PFSK-1 (cell line): ENCODE measurements around the gene FAM236C.
"Not testable (repeated sequence)": the region's sequence is repeated elsewhere in the genome, so short reads cannot be mapped to it uniquely, and the experiment has no call there.

Experiments used
- POLR2AphosphoS5 ChIP-seq: IDR thresholded peaks from 2 replicates; pipeline ENCODE4 v1.6.1; 2012; ENCODE audit warnings: low read depth, mild to moderate bottlenecking, control low read depth, low read length, moderate library complexity
- SIN3A ChIP-seq: IDR thresholded peaks from 2 replicates; pipeline ENCODE4 v1.6.1; 2012; ENCODE audit warnings: mild to moderate bottlenecking, low read length, moderate library complexity, borderline replicate concordance; ENCODE audit not compliant: insufficient read depth
- TAF1 ChIP-seq: IDR thresholded peaks from 2 replicates; pipeline ENCODE4 v1.6.1; 2012; ENCODE audit warnings: low read length, control low read depth, borderline replicate concordance; ENCODE audit not compliant: insufficient read depth
- TF ChIP-seq, protein P1 (sequence below), 2 experiments: IDR thresholded peaks; 2 replicates each; pipeline versions ENCODE4 v1.6.1 to v1.8.0; 2011 to 2012; ENCODE audit warnings: low read depth in 2 of 2, low read length in 2 of 2, control low read depth in 1 of 2, inconsistent platforms in 1 of 2, mild to moderate bottlenecking in 1 of 2, moderate library complexity in 1 of 2; ENCODE audit not compliant: insufficient read depth in 1 of 2

DNA sequence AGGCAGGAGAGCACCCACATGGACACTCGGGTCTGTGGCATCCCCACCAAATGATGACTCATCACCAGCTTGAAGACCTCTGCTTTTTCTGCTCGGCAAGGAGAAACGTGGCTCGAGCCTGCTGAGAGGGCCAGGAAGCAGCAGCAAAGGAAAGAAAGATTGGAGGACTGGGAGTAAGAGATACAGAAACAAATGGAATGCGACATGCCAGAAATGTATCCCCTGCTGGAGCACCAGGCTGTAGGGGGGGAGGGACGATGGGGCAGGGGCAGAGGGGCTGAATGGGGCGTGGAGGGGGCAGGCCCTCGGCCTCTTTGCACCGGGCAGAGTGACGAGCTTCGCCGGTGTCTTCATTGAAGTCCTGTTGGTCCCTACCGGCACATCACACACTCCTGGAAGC, at the start of gene FAM236C:
- not testable (repeated sequence) for TF ChIP-seq POLR2AphosphoS5, SIN3A, TAF1
- TF ChIP-seq, protein P1, sequence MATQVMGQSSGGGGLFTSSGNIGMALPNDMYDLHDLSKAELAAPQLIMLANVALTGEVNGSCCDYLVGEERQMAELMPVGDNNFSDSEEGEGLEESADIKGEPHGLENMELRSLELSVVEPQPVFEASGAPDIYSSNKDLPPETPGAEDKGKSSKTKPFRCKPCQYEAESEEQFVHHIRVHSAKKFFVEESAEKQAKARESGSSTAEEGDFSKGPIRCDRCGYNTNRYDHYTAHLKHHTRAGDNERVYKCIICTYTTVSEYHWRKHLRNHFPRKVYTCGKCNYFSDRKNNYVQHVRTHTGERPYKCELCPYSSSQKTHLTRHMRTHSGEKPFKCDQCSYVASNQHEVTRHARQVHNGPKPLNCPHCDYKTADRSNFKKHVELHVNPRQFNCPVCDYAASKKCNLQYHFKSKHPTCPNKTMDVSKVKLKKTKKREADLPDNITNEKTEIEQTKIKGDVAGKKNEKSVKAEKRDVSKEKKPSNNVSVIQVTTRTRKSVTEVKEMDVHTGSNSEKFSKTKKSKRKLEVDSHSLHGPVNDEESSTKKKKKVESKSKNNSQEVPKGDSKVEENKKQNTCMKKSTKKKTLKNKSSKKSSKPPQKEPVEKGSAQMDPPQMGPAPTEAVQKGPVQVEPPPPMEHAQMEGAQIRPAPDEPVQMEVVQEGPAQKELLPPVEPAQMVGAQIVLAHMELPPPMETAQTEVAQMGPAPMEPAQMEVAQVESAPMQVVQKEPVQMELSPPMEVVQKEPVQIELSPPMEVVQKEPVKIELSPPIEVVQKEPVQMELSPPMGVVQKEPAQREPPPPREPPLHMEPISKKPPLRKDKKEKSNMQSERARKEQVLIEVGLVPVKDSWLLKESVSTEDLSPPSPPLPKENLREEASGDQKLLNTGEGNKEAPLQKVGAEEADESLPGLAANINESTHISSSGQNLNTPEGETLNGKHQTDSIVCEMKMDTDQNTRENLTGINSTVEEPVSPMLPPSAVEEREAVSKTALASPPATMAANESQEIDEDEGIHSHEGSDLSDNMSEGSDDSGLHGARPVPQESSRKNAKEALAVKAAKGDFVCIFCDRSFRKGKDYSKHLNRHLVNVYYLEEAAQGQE (IDR thresholded peaks at IDR 0.05; ENCODE audit: insufficient read depth in 1 of 2, low read depth in 2 of 2, low read length in 2 of 2), result not testable (repeated sequence)
